Upper lobe of left lung (tissue), 6 donors: ENCODE results near the gene SLC25A47. TPM values are rescaled to one million over a fixed set of nuclear protein-coding genes. Genes with fewer than 3 reads are reported as not detected.
"Not testable (repeated sequence)": the region's sequence is repeated elsewhere in the genome, so short reads cannot be mapped to it uniquely, and the experiment has no call there.

Experiments
- ATAC-seq, 2 donors: fragments of 200-7000 bp; cut with Tn5 transposase; one replicate each; pipeline ENCODE4 v1.9.1; 2022; ENCODE audit warnings: mild to moderate bottlenecking in 2 of 2, moderate library complexity in 2 of 2; ENCODE audit not compliant: low FRiP score in 2 of 2
- DNase-seq, 2 donors: peaks; one replicate each; pipeline ENCODE4 v3.0.0-alpha.2; 2019 to 2020
- H3K27ac ChIP-seq, 4 donors: fragments of 200-600 bp; sonication (generic); one replicate each; pipeline ENCODE4 v1.5.1; 2016 to 2019
- H3K27me3 ChIP-seq, 4 donors: fragments of 200-600 bp; sonication (generic); one replicate each; pipeline ENCODE4 v1.5.1; 2017 to 2019
- H3K36me3 ChIP-seq, 4 donors: fragments of 200-600 bp; sonication (generic); one replicate each; pipeline ENCODE4 v1.5.1; 2016 to 2019
- H3K4me1 ChIP-seq, 4 donors: fragments of 200-600 bp; sonication (generic); one replicate each; pipeline ENCODE4 v1.5.1; 2018 to 2019
- H3K4me3 ChIP-seq, 4 donors: fragments of 200-600 bp; sonication (generic); one replicate each; pipeline ENCODE4 v1.5.1; 2017 to 2019; ENCODE audit warnings: mild to moderate bottlenecking in 2 of 4, moderate library complexity in 1 of 4
- H3K9me3 ChIP-seq, 4 donors: fragments of 200-600 bp; sonication (generic); one replicate each; pipeline ENCODE4 v1.5.1; 2018 to 2019
- CTCF ChIP-seq, 6 experiments: fragments of 450-650 bp in 4 of 6; fragments of 200-600 bp in 2 of 6; sonication (generic) in 2 of 6; IDR thresholded peaks; one replicate each; pipeline ENCODE4 v1.5.1; 2016 to 2019; ENCODE audit warnings: antibody characterized with exemption in 6 of 6
- EP300 ChIP-seq, 4 donors: sonication (generic); formaldehyde crosslinking; IDR thresholded peaks; one replicate each; pipeline ENCODE4 v1.5.1; 2017; ENCODE audit warnings: antibody characterized with exemption in 4 of 4, control low read depth in 2 of 4
- POLR2A ChIP-seq, 4 donors: fragments of 450-650 bp; IDR thresholded peaks; one replicate each; pipeline ENCODE4 v1.5.1; 2016 to 2017; ENCODE audit warnings: antibody characterized with exemption in 4 of 4, mild to moderate bottlenecking in 2 of 4
- POLR2AphosphoS5 ChIP-seq, 2 donors: sonication (generic); formaldehyde crosslinking; IDR thresholded peaks; one replicate each; pipeline ENCODE4 v1.5.1; 2017; ENCODE audit warnings: antibody characterized with exemption in 2 of 2
- WGBS, 2 donors: methylation state at CpG; one replicate each; pipeline ENCODE4 v1.1.5; 2017 to 2018; 5-methylcytosine and 5-hydroxymethylcytosine counted together
- total RNA-seq, 6 donors: library from RNA; depleted of rRNA in 4 of 6; stranded (reverse); fragments of >200 nt in 4 of 6; gene quantifications; one replicate each; pipeline versions ENCODE4 v1.1.0 to v1.2.1, GENCODE V29; 2016 to 2021
- donor health status: DM: no; HTN: no; CAD: no; lungs with moderate emphysema.
- donor health status: DM: no; HTN: yes; CAD: no; lungs with severe emphysema.

Gene SLC25A47
- total RNA-seq, 6 donors from 2014 or later = not detected

DNA sequence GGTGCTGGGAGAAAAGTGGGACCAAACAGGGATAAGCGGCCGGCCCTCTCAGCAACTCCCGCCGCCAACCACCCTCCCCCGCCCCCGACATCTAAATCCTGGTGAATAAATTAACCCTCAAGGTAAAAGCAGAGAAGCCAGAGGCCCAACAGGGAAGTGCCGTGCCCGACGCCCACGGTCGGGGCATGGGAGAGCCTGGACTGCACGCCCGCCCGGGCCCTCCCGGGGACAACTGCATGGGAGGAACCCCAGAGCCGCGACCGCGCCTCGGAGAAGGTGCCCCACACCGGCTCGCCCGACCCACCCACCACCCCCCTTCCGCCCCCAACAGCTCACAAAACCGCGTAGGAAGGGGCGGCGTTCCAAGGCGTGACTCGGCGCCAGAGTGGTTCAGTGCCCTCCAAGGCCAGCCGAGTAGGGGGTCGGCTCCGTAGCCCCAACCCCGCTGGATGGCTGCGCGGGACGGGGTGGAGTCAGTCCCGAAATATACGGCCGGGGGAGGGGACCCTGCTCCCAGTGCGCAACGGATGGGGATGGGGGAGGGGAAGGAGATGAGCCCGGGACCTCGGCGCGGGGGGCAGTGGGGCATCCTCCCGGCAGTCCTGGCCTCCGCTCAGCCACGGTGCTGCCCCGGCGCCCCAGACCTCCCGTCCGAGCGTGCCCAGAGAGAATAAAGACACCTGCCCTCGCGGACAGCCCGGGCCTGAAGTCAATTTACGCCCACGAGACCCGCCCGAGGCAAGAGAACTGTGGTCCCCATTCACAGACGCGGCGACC lies 17.6 kb upstream of the SLC25A47 start:
- Histone ChIP-seq H3K27me3 (no peaks in the 10 kb centered on the region), H3K9me3 (no peaks in the 10 kb centered on the region), H3K27ac (peak overlapping the region; percentile 81 to 94 (median 86)), H3K36me3 (no peaks in the 10 kb centered on the region), H3K4me1 (peaks cover 47 to 72% (median 59%) of the 10 kb centered on the region in 4 donors), H3K4me3 (peak overlapping the region; percentile 74 to 99 (median 90))
- peak in 1 of 2 donors; percentile 12 for ATAC-seq
- 1% methylated on average over 26 to 35 of the region's 65 CpGs for WGBS, 2 donors
- TF ChIP-seq POLR2AphosphoS5 (IDR thresholded peaks at IDR 0.05) = no peak
- peak; percentile 59 to 90 for DNase-seq

DNA sequence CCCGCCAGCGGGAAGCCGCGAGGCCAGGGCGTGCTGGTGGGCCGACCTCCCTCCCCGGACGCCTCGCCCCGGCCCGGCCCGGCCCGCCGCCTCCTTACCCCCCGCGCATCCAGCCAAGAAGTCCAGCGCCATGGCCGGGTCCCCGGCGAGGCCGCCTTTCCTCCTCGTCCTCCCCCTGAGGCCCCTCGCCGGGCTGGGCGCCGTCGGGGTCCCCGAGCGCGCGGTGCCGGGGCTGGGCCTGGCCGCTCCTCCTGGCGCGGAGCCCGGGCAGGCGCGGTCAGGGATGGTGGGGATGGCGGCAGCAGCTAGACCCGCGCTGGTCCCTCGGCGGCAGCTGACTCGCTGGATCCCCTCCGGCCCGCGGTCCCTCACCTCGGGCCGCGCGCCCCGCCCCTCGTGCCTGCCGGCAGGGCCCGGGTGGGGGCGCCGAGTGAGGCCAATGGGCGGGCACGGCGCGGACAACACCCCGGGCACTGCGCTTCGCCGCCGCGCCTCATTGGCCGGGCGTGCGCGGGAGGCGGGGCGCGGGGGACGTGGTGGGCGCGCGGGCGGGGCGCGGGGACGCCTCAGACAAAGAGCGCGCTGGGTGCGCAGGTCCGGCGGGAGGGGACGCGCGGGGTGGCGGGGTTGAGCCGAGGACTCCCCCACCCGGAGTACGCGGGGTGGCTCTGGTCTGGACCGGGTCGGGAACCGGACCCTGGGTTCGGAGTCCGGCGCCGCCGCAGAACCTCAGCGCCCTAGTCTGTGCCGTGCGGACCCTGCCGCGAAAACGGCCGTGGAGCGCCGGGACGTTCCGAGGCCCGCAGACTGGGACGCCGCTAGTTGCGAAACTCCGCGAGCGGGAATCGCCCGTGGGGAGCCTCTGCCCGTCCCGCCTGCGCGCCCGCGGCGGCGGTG lies 16.8 kb upstream of the SLC25A47 start, which contains the start of gene SLC25A29:
Gene SLC25A29, minus strand, starts transcription at position 344 of the 897 bp plus-strand sequence. Its CDS starts 212 bp downstream, at position 132.
- 0% methylated on average over 15 to 16 of the region's 131 CpGs for WGBS, 2 donors
- peak; percentile 94 to 98 for DNase-seq
- peak within 1 kb of the TSS; percentile 81 to 94 (median 86) for H3K27ac ChIP-seq
- H3K36me3 ChIP-seq = no peaks in the 10 kb centered on the region
- H3K4me1 ChIP-seq = peaks cover 47 to 72% (median 60%) of the 10 kb centered on the region in 4 donors
- peak within 1 kb of the TSS; percentile 74 to 99 (median 90) for H3K4me3 ChIP-seq
- ATAC-seq = peak; percentile 86 to 96
- H3K27me3 ChIP-seq = no peaks in the 10 kb centered on the region
- peak in 3 of 4 donors; percentile 73 to 88 (median 75) for TF ChIP-seq POLR2A (IDR thresholded peaks at IDR 0.05)
- TF ChIP-seq CTCF (IDR thresholded peaks at IDR 0.05) = peak in 2 of 6 experiments; percentile 25 to 35
- peak in 1 of 4 donors; percentile 4 for TF ChIP-seq EP300 (IDR thresholded peaks at IDR 0.05)
- TF ChIP-seq POLR2AphosphoS5 (IDR thresholded peaks at IDR 0.05) = peak in 1 of 2 donors; percentile 87
- H3K9me3 ChIP-seq = no peaks in the 10 kb centered on the region

DNA sequence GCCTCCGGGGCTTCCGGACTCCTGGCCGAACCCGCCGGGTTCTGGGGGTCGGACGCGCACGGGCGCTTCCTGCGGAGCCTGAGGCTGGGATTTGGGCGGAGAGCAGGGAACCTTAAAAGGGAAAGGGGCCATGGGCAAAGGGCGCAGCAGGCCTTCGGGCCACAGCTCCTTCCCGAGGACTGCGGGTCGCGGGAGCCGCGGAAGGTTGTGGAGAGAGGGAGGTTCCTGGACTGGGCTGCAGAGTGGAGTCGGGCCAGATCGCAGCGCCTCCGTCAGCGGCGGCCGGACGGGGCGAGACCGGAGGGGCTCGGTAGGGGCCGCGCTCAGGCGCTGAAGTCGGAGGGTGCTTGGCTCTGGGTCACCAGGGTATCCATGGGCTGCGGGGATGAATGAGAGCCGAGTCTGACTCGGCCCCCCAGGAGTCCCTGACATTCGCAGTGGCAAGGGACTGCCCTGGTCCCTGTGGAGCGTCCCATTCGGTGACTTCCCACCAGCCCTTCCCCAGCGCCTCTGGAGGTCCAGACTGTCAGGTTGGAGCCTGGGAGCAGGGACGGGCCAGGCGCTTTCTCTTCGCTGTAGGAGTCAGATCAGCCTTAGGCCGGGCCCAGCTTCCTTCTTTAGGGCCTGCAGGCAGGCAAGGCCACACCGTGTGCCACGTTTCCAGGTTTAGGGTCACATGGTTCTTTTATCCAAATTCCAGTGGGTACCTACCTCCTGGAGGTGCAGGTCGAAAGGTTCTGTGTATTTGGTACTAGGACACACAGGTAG lies 16.0 kb upstream of the SLC25A47 start:
- ATAC-seq = peak; percentile 24 to 50
- H3K27ac ChIP-seq = peak overlapping the region; percentile 81 to 94 (median 86)

DNA sequence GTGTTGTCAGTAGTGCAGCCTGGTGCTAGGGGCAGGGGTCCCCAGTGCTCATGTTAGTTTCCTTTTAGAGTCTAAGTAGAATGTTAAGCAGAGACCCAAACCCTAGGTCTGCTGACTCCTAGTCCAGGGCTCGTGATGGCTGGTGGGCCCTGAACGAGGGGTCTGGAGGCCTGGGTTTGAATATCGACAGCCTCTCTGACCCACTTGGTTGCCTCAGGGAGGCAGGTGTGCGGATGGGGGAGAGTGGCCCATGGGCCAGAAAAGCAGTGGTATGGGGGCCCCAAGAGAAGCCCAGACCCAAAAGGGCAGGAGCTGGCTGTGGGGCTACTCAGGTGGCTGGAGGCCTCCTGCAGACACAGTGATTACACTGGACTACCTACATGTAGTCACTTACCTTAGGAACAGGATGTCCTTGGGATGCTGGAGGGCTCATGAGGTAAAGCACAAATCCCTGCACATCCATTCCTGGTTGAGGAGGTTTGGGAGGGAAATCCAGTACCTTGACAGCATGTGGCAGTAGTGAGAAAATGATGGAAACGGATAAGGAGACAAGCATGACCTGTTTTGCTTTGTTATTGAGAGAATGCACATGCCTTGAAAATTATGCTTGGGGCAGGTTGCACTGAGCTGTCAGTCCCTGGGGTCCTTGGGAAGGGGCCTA lies 15.2 kb upstream of the SLC25A47 start:
- peaks cover 49 to 79% (median 61%) of the 10 kb centered on the region in 4 donors for H3K4me1 ChIP-seq
- WGBS, 2 donors = 83 to 85% methylated on average over 5 of the region's 5 CpGs

More for the DNA sequence above, 16.0 kb upstream of the SLC25A47 start:
- WGBS, 2 donors = 4 to 8% methylated on average over 38 to 47 of the region's 49 CpGs
- TF ChIP-seq CTCF (IDR thresholded peaks at IDR 0.05) (no peak), POLR2A (IDR thresholded peaks at IDR 0.05) (no peak), EP300 (IDR thresholded peaks at IDR 0.05) (no peak), POLR2AphosphoS5 (IDR thresholded peaks at IDR 0.05) (no peak)
- DNase-seq = peak in 1 of 2 donors; percentile 45
- Histone ChIP-seq H3K4me1 (peaks cover 47 to 77% (median 60%) of the 10 kb centered on the region in 4 donors), H3K36me3 (no peaks in the 10 kb centered on the region), H3K27me3 (no peaks in the 10 kb centered on the region), H3K4me3 (peak overlapping the region; percentile 58 to 99 (median 85)), H3K9me3 (no peaks in the 10 kb centered on the region)

GRCh38 chr14:100308427-100308792 lies 14.7 kb upstream of the SLC25A47 start:
- not testable (repeated sequence) for DNase-seq, H3K9me3 ChIP-seq, H3K4me3 ChIP-seq, H3K27me3 ChIP-seq, H3K36me3 ChIP-seq, ATAC-seq
- H3K27ac ChIP-seq = peak overlapping the region; percentile 58 to 94 (median 74)
- peaks cover 49 to 77% (median 60%) of the 10 kb centered on the region in 4 donors for H3K4me1 ChIP-seq
- WGBS, 2 donors = 78 to 82% methylated on average over 6 of the region's 6 CpGs

More for the DNA sequence above, 15.2 kb upstream of the SLC25A47 start:
- no peak for TF ChIP-seq EP300 (IDR thresholded peaks at IDR 0.05)
- TF ChIP-seq POLR2AphosphoS5 (IDR thresholded peaks at IDR 0.05) = no peak
- TF ChIP-seq CTCF (IDR thresholded peaks at IDR 0.05) = no peak
- TF ChIP-seq POLR2A (IDR thresholded peaks at IDR 0.05) = no peak
- peak overlapping the region in 3 of 4 donors; percentile 74 to 99 (median 96) for H3K4me3 ChIP-seq
- H3K27me3 ChIP-seq = no peaks in the 10 kb centered on the region
- peak overlapping the region; percentile 81 to 94 (median 86) for H3K27ac ChIP-seq
- no peaks in the 10 kb centered on the region for H3K9me3 ChIP-seq
- no peak for DNase-seq
- no peaks in the 10 kb centered on the region for H3K36me3 ChIP-seq
- ATAC-seq = no peak
